ENCODE data around the gene CCDC159.

The CCDC159 gene

GRCh38 chr19:11380653-11381537 is 34.6 kb downstream of the CCDC159 start:
- peak overlapping the region; percentile 76 for H3K4me3 ChIP-seq (ENCODE audit: low read length)
- DNase-seq (ENCODE audit: low read depth, low spot score) = peak; percentile 98

- DNase-seq (ENCODE audit: low read depth, low spot score) = no peak
- peak overlapping the region; percentile 37 for H3K4me3 ChIP-seq (ENCODE audit: low read length)
Measured at GRCh38 chr19:11382898-11383705, 36.8 kb downstream of the CCDC159 start.

GRCh38 chr19:11383706-11384048 is 37.4 kb downstream of the CCDC159 start:
- no peak for DNase-seq (ENCODE audit: low read depth, low spot score)
- no peak overlapping the region for H3K4me3 ChIP-seq (ENCODE audit: low read length)

GRCh38 chr19:11384778-11385129 is 38.4 kb downstream of the CCDC159 start:
- DNase-seq (ENCODE audit: low read depth, low spot score) = no peak
- no peak overlapping the region for H3K4me3 ChIP-seq (ENCODE audit: low read length)

GRCh38 chr19:11387162-11388034 is 41.1 kb downstream of the CCDC159 start:
- no peak overlapping the region for H3K4me3 ChIP-seq (ENCODE audit: low read length)
- no peak for DNase-seq (ENCODE audit: low read depth, low spot score)

GRCh38 chr19:11390359-11390758 is 44.0 kb downstream of the CCDC159 start:
- DNase-seq (ENCODE audit: low read depth, low spot score) = no peak
- no peak overlapping the region for H3K4me3 ChIP-seq (ENCODE audit: low read length)

- H3K4me3 ChIP-seq (ENCODE audit: low read length) = no peak overlapping the region
- no peak for DNase-seq (ENCODE audit: low read depth, low spot score)
Measured at GRCh38 chr19:11390933-11391680, 44.8 kb downstream of the CCDC159 start.

GRCh38 chr19:11397089-11397610 is 50.8 kb downstream of the CCDC159 start:
- no peak overlapping the region for H3K4me3 ChIP-seq (ENCODE audit: low read length)
- no peak for DNase-seq (ENCODE audit: low read depth, low spot score)

GRCh38 chr19:11399667-11400066 is 53.3 kb downstream of the CCDC159 start:
- H3K4me3 ChIP-seq (ENCODE audit: low read length) = no peak overlapping the region
- DNase-seq (ENCODE audit: low read depth, low spot score) = no peak

GRCh38 chr19:11400798-11401197 is 54.5 kb downstream of the CCDC159 start:
- DNase-seq (ENCODE audit: low read depth, low spot score) = no peak
- H3K4me3 ChIP-seq (ENCODE audit: low read length) = no peak overlapping the region

- no peak for DNase-seq (ENCODE audit: low read depth, low spot score)
- H3K4me3 ChIP-seq (ENCODE audit: low read length) = no peak overlapping the region
Measured at GRCh38 chr19:11401808-11402543, 55.7 kb downstream of the CCDC159 start.

All from Jurkat, Clone E6-1 (cell line).